ENCODE results near the gene EIF3I. TPM values are rescaled to one million over a fixed set of nuclear protein-coding genes. Genes with fewer than 3 reads are reported as not detected.

The EIF3I gene
- total and polyA plus RNA-seq, 2 of the 13 experiments (the other 11 are each of a cell fraction or from before 2014, with no cell fraction given): 210 to 223 TPM

GRCh38 chr1:32205401-32206370 is 16.5 kb upstream of the EIF3I start, which contains the start of gene IQCC (continued):
- TF ChIP-seq HNF1A (IDR thresholded peaks at IDR 0.05; ENCODE audit: low read depth) (no peak), HNF1A (CRISPR knock-in tag; IDR thresholded peaks at IDR 0.05; ENCODE audit: borderline replicate concordance) (0 out of 2 replicates have a peak, but pooled peaks have one; percentile 19), TERF1 (CRISPR knock-in tag; IDR thresholded peaks at IDR 0.05) (no peak)

- ATAC-seq (no peak), DNase-seq (ENCODE audit: low spot score) (no peak), FAIRE-seq (no peak)
- Histone ChIP-seq H4K20me1 (ENCODE audit: insufficient read depth, low read length) (no peaks in the 10 kb centered on the region), H3K9ac (ENCODE audit: insufficient read depth, low read depth, low read length) (no peak overlapping the region), H3K27me3 (ENCODE audit: control insufficient read depth in 1 of 2, insufficient read depth in 2 of 2, low read length in 2 of 2) (no peaks in the 10 kb centered on the region), H3K4me2 (ENCODE audit: low read depth, low read length) (no peak overlapping the region), H3K9me3 (ENCODE audit: low read length) (no peaks in the 10 kb centered on the region), H3K79me2 (ENCODE audit: insufficient read depth, low read length) (no peaks in the 10 kb centered on the region), H3K4me1 (ENCODE audit: insufficient read depth, low read length) (peaks cover 9% of the 10 kb centered on the region), H2AFZ (ENCODE audit: low read length) (no peak overlapping the region), H3K27ac (ENCODE audit: extremely low read length, insufficient read depth, low read length) (no peak overlapping the region), H3K4me3 (replicated peaks in 1 of 3; ENCODE audit: insufficient read depth in 1 of 3, low read depth in 2 of 3, low read length in 3 of 3) (no peak overlapping the region), H3K36me3 (replicated peaks in 1 of 2; ENCODE audit: control insufficient read depth in 1 of 2, insufficient read depth in 2 of 2, low read length in 2 of 2) (no peaks in the 10 kb centered on the region; a peak in 1 of 5 replicates)
- 91% methylated on average over 5 of the region's 6 CpGs for WGBS (ENCODE audit: low lambda C conversion rate)
- ChIA-PET POLR2A (no interaction called here), CTCF (ENCODE audit: low intra/inter-chr PET ratio, low total read pairs) (no interaction called here)
- 0 out of 4 replicates have a peak, but pooled peaks of 1 of the 2 experiments have one; percentile 22 for TF ChIP-seq POLR2A (IDR thresholded peaks at IDR 0.05; ENCODE audit: insufficient read depth in 1 of 2, low read depth in 2 of 2, low read length in 2 of 2)
- no peak for TF ChIP-seq PCBP2 (optimal IDR thresholded peaks at IDR 0.05; ENCODE audit: low read depth, low read length, poor library complexity, severe bottlenecking)
- intact Hi-C loops (cut with micrococcal nuclease; ENCODE audit: unreplicated experiment): no loop called here
- no TSS peak for BruUV-seq (replicated peaks)
- in situ Hi-C loops (cut with HindIII; ENCODE audit: extremely low pct_ligation_motif_present, low pct_unique_long_range_greater_than_20kb): no loop called here
Measured at GRCh38 chr1:32208469-32208868, 13.7 kb upstream of the EIF3I start.

All from HepG2 (cell line).